GM15510 (cell line): ENCODE results near the gene UNC79.

Source experiments
- POLR2A ChIP-seq: IDR thresholded peaks from 3 replicates; pipeline ENCODE4 v1.6.1; 2011; ENCODE audit warnings: borderline replicate concordance; ENCODE audit not compliant: insufficient read length; ENCODE audit errors: extremely low read depth

UNC79 gene

DNA sequence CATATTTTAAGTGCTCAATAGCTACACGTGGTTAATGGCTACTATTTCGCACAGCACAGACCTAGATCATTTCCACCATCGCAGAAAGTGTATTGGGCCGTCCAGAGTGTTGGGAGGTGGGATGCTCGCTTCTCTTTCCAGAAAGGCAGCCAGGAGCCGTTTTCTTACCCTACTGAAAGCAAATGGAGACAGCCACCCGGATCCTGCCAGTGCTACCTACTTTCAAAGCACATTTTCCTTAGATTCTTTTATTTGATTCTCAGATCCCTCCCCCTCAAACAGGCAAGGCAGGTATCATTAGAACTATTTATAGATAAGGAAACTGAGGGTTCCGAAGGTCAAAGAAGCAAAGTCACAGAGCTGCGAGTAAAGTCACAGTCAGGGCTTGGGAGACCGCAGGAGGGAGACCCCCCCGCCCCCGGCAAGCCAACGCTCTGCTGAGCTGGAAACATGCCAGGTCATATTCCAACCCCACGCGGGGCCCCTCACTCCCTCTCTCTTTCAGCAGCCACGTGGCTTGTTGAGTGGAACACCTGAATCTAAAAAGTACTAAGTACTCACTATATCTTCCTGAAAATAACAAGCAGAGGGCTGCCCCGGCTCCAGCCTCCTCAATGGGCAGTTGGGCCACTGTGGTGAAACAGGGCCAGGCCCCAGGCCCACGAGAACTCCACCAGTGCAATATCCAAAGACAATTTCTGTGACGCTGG is 321.4 kb downstream of the UNC79 start:
- no peak for TF ChIP-seq POLR2A

- no peak for TF ChIP-seq POLR2A
Measured at GRCh38 chr14:93752980-93753561, 322.3 kb downstream of the UNC79 start.

- TF ChIP-seq POLR2A, result no peak
Measured at GRCh38 chr14:93753647-93754046, 322.9 kb downstream of the UNC79 start.

DNA sequence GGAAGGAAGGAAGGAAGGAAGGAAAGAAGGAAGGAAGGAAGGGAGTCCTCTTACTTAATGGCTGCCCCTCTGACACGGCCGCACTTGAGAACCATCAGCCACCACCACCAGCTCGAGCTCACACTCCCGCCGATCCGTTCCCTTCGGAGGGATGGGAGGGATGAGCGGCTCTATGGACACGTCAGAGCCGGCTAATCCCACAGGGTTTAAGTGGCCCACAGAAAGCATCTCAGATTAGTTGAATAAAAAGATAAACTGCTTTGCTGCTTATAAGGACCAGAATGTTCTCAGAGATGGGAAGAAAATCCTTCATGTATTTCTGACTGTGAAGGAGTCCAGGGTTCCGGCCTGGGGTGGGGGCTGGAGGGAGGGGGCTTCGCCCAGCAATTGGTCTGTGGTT is 326.5 kb downstream of the UNC79 start:
- TF ChIP-seq POLR2A, result no peak
